Peyer's patch (tissue), 4 donors: ENCODE data around the gene ANKFN1.

ENCODE experiments used
- CTCF ChIP-seq, 6 experiments: fragments of 450-650 bp in 4 of 6; fragments of 200-600 bp in 2 of 6; sonication (generic) in 1 of 6; IDR thresholded peaks; one replicate each; pipeline ENCODE4 v1.5.1; 2017 to 2019; ENCODE audit warnings: antibody characterized with exemption in 6 of 6, mild to moderate bottlenecking in 3 of 6, moderate library complexity in 1 of 6
- POLR2A ChIP-seq, 2 donors: fragments of 450-650 bp; IDR thresholded peaks; one replicate each; pipeline ENCODE4 v1.5.1; 2017; ENCODE audit warnings: antibody characterized with exemption in 2 of 2, mild to moderate bottlenecking in 2 of 2, moderate library complexity in 2 of 2

GRCh38 chr17:56543280-56543679, 390.0 kb downstream of the ANKFN1 start:
- TF ChIP-seq CTCF (IDR thresholded peaks at IDR 0.05) (no peak), POLR2A (IDR thresholded peaks at IDR 0.05) (no peak)
